GM18519 (cell line): ENCODE measurements around the gene VAT1L.

Experiments
- ATAC-seq: cut with Tn5 transposase; IDR thresholded peaks from one replicate; pipeline ENCODE4 v1.9.1; 2021; ENCODE audit warnings: mild to moderate bottlenecking, moderate library complexity; ENCODE audit not compliant: unreplicated experiment, low FRiP score

Gene VAT1L

DNA sequence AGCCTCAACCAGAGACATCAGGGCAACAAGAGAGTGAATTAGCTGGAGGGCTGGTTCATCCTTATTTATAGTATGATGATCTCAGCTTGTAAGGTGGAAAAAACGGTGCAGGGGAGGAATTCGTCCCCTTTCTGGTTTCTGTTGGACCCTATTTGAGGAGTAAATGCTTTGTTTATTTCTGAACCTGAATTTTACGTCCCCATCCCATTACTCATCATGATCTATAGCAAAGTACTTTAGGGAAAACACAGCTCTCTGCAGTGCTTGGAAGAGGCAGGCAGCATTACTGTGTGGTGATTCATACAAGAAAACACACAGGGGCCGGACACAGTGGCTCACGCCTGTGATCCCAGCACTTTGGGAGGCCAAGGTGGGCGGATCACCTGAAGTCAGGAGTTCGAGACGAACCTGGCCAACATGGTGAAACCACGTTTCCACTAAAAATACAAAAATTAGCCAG is 8.0 kb upstream of the VAT1L start:
- ATAC-seq, result no peak

DNA sequence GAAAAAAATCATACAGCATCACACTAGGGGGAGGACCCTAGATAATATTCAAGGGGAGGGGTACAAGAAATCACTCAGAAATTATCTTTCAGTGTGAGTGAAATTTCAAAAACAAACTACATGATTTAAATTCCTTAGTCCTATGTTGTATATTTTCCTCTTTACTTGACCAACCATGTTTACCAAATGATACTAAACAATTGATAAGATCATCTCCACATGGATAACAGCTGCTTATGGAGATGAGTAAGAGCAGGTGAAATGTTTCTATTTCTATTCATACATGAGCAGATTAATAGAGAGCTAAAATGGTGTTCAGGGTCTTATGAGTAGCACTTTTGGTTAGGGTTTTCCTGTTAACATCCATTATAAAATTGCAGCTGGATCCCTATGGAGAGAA is 7.3 kb upstream of the VAT1L start:
- ATAC-seq, result no peak

- no peak for ATAC-seq
These were observed 5.7 kb upstream of the VAT1L start for GRCh38 chr16:77782694-77783093.

DNA sequence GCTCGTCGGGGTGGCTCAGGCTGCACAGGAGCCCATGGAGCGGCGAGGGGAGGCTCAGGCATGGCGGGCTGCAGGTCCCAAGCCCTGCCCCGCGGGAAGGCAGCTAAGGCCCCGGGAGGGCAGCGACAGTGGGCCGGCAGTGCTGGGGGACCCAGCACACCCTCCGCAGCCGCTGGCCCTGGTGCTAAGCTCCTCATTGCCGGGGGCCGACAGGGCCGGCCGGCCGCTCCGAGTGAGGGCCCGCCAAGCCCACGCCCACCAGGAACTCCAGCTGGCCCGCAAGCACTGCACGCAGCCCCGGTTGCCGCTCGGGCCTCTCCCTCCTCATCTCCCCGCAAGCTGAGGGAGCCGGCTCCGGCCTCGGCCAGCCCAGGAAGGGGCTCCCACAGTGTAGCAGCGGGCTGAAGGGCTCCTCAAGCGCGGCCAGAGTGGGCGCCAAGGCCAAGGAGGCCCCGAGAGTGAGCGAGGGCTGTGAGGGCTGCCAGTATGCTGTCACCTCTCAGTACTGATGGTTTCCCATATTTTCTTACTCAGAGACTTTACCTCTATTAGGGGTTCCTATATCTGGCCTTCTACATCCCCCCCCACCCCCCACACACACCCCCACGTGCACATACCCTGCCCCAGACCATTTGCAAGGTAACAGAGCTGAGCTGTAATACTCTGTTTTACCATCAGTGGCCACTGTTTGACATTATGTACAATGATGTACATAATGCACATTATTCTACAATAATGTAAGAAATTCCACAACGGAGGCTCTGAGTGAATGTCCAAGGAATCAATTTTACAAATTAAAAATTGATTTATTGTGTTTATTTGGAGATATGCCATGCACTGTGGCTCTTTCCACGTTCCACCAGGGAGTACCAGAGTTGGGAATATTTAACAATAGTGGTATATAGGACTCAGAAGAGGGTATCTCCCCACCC is 3.7 kb upstream of the VAT1L start:
- ATAC-seq, result no peak

DNA sequence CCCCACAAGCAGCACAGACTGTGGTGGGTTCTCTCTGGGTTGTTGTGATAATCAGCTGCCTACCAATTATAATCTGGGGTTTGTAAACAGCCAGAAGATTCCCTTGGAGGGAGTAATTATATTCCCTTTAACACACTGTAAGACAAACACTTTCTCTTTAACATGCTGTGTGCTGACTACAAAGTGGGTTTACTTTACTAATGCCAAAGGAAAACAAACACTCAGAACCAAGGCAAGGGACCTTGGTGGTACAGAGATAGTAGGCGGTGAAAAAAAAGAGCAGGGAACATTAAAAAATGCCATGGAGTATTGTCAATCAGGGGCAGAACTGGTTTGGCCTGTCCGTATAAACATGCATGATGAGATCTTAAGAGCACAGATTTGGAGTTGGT is 3.0 kb upstream of the VAT1L start:
- ATAC-seq, result no peak

DNA sequence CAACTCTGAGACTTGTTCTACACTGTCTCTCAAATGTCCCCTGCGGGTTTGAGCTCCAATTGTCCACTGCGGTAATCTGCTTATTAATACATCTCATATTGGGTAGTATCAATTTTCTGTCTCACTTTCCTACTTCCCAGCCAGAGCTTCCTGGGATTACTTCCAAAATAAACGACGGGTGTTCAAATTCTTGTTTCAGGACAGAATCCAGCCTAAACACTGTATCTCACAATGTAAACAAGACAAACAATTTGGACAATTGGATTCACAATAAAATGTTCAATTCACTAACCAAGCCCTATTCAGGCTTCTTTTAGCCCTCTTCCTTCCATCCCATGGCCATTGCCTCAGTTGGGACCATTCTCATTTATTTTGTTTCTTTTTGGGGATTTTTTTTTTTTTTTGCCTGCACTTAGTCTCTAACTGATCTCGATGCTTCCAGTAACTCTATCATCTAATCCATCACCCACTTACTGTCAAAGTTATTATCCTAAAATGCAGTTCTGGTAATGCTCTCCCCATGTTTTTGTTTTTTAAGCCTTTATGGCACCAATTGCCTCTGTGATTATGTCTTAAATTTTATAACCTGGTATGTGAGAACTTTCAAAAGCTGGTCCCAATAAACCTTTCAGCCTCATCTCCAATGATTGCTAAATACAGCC is 2.0 kb upstream of the VAT1L start:
- no peak for ATAC-seq

GRCh38 chr16:77787452-77787851 is 912 bp upstream of the VAT1L start:
- ATAC-seq, result no peak

- no peak for ATAC-seq
These were observed 983 bp downstream of the VAT1L start for GRCh38 chr16:77789085-77790008.

DNA sequence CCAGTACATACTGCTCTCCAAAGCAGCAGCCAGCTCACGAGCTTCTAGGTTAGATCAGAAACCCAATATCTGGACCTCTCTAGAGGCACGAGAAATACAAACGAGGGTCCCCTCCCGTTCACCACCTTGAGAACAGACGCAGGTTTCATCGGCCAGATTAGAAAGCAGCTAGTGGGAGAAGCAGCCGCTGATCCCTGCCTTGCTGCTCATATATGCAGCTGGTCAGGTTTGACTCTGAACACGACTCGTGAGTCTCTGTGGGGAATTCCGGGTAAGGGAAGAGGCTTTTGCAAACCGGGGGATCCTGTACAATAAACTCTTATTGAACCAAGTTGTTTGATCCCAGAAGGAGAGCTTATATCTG is 1.6 kb downstream of the VAT1L start:
- ATAC-seq, result no peak

GRCh38 chr16:77790912-77791311 is 2.5 kb downstream of the VAT1L start:
- no peak for ATAC-seq

DNA sequence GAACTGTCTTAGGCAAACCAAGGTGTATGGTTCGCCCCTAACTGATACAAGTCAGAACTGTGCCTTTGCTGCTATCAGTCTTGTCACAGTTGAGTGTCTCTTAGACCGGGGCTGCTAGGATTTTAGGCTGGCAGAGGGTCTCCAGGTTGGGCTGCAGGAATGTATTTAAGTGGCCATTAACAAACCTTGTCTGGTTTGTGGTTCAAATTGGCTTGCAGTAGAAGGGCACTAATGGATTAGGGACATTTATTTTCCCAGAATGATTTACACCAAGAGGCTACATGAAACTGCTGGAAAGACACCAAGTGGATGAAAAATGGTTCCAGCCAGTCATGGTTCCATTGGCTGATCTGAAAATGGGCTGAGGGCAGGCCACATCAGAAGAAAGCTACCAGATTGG is 5.1 kb downstream of the VAT1L start:
- ATAC-seq, result no peak

DNA sequence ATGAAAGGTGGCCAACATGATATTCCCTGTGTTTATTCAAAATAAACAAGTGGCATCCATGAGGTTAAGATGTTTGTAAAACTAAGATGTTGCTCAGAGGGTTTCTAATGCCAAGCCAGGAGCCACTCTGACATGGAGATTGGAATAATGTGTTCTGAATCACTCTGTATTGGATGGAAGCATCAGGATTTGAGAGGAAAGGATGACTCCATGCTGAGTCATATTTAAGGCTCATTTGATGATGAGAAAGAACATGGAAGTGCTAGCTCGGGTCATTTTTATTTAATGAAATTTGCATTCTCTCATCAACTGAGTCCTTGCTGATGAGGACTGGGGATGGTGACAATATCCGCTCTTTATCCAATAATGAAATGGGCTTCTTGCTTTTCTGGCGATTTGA is 6.2 kb downstream of the VAT1L start:
- no peak for ATAC-seq

- ATAC-seq, result no peak
These were observed 13.5 kb downstream of the VAT1L start for GRCh38 chr16:77801817-77802216.

GRCh38 chr16:77805398-77805797 is 17.0 kb downstream of the VAT1L start:
- no peak for ATAC-seq

GRCh38 chr16:77807021-77807420 is 18.7 kb downstream of the VAT1L start:
- no peak for ATAC-seq

GRCh38 chr16:77812856-77813500 is 24.6 kb downstream of the VAT1L start:
- ATAC-seq, result no peak

GRCh38 chr16:77816293-77816692 is 27.9 kb downstream of the VAT1L start:
- ATAC-seq, result no peak

DNA sequence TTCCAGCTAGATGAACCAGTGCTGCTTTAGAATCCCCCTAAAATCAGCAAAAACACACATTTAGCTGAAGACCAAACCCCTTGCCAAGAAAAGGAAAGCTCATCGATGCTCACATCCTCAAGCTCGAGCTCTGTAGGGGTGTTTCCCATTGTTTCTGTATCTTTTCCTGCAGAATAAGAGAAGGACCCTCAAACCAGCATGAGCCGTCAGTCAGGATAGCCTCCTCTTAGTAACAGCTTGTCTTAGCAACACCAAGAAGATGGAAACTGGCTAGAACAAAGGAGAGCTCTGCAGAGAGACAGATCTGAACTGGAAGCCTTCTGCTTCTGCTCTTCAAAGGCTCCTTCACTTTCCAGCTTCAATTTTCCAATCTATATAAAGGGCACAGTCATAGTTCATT is 32.0 kb downstream of the VAT1L start:
- ATAC-seq, result no peak

DNA sequence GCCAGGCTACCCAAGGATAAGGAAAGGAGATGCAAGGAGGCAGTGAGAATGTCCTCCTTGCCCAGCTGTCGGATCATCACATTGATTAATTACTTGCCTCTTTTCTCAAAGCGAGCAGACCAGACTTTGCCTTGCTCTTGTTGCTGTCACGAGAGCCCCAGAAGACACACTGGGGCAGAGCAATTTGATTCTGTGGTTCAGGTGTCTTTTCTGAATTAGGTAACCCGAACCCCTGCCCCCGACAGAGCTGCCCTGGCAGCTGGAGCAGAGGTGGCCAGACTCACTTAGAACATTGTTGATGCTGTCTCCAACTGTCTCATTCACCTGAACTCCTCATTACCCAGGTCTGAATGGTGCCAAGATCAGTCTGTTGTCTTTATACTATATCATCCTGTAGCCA is 34.3 kb downstream of the VAT1L start:
- ATAC-seq, result no peak

DNA sequence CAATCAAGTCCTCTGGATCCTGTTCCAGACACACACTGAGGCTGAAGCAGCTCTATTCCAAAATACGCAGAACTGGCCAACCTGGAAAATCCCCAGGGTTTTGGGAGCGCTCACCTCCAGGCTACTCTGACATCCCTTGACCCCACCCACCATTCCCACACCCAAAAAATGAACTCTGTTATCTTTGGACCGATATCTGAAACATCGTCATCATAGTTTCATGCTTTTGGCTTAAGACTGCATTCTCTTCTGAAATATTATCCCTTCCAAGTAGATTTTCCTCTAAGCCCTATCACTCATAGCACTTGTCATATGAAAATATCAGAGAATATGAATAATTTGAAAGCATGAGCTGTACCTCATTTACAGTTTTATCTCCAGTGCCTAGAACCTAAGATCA is 34.7 kb downstream of the VAT1L start:
- ATAC-seq, result no peak
